Fibroblast of upper back skin (primary cell): Measurements from ENCODE around the gene LAMA2.
A peak's percentile ranks its signal among the peaks of the same experiment; 100 is the strongest.

Source experiments
- DNase-seq: peaks from one replicate; pipeline ENCODE4 v3.0.0-alpha.2; 2013

LAMA2 gene, protein sequence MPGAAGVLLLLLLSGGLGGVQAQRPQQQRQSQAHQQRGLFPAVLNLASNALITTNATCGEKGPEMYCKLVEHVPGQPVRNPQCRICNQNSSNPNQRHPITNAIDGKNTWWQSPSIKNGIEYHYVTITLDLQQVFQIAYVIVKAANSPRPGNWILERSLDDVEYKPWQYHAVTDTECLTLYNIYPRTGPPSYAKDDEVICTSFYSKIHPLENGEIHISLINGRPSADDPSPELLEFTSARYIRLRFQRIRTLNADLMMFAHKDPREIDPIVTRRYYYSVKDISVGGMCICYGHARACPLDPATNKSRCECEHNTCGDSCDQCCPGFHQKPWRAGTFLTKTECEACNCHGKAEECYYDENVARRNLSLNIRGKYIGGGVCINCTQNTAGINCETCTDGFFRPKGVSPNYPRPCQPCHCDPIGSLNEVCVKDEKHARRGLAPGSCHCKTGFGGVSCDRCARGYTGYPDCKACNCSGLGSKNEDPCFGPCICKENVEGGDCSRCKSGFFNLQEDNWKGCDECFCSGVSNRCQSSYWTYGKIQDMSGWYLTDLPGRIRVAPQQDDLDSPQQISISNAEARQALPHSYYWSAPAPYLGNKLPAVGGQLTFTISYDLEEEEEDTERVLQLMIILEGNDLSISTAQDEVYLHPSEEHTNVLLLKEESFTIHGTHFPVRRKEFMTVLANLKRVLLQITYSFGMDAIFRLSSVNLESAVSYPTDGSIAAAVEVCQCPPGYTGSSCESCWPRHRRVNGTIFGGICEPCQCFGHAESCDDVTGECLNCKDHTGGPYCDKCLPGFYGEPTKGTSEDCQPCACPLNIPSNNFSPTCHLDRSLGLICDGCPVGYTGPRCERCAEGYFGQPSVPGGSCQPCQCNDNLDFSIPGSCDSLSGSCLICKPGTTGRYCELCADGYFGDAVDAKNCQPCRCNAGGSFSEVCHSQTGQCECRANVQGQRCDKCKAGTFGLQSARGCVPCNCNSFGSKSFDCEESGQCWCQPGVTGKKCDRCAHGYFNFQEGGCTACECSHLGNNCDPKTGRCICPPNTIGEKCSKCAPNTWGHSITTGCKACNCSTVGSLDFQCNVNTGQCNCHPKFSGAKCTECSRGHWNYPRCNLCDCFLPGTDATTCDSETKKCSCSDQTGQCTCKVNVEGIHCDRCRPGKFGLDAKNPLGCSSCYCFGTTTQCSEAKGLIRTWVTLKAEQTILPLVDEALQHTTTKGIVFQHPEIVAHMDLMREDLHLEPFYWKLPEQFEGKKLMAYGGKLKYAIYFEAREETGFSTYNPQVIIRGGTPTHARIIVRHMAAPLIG (N-terminal part only)

GRCh38 chr6:128882991-128883611 is at the start of gene LAMA2:
Gene LAMA2 (plus strand): TSS chr6:128883138. CDS start chr6:128883246, 108 bp downstream.
- peak; percentile 72 for DNase-seq

- DNase-seq: peak; percentile 1
Observed at GRCh38 chr6:128836761-128837160, 46.2 kb upstream of the LAMA2 start.

- DNase-seq: no peak
Observed at GRCh38 chr6:128841518-128841917, 41.4 kb upstream of the LAMA2 start.

GRCh38 chr6:128844598-128844997 is 38.3 kb upstream of the LAMA2 start:
- DNase-seq: no peak

DNA sequence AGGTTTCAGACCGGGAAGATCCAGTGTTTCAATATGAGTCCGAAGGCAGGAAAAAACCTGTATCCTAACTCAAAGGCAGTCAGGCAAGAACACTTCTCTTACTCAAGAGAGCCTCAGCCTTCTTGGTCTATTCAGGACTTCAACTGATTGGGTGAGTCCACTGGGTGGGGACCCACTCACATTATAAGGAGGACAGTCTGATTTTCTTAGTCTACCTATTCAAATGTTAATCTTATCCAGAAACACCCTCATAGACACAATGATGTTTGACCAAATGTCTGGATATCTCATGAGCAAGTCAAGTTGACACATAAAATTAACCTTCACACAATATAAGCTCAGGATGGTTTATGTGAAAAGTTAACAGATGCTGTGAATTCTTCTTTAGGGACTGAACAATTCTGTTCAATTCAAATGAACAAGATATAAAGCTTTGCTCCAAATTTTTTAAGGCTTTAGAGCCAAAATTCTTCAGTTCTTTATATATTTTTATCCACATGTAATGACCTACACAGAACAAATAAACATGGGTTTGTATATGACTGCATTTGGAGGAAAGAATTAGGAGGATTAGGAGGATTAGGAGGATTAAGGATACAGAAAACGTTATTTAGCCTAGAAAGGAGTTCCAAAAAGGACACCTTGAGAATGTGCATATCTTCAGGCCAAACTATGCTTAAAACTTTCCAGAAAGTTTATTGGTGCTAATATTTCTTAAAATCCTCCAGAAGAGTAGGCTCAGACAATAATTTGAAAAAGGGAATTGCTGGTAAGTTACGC is 35.3 kb upstream of the LAMA2 start:
- DNase-seq: no peak

GRCh38 chr6:128848212-128848935 is 34.6 kb upstream of the LAMA2 start:
- DNase-seq: no peak

DNA sequence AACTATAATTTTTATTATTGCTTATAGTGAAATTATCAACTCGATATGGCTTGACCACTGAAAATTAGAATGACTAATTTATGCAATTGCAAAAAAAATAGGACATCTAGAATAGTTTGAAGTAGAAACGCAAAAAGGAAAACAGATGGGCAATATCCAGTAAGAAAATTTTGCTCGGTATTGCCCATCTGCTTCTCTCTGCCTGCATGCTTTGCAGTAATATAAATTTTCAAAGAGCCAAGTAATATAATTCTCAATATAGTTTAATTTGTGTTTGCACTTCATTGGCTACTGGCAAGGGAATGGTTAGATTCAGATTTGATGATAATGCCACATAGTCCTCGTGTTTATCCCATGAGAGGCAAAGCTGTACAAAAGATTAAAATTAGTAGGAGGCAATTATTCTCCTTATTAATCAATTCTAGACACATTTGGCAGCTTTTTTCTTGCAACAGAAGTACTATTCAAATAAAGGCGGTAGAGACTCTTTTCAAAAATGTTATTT is 27.3 kb upstream of the LAMA2 start:
- no peak for DNase-seq

GRCh38 chr6:128857806-128858205 is 25.1 kb upstream of the LAMA2 start:
- DNase-seq: no peak

GRCh38 chr6:128860782-128861181 is 22.2 kb upstream of the LAMA2 start:
- DNase-seq: no peak

DNA sequence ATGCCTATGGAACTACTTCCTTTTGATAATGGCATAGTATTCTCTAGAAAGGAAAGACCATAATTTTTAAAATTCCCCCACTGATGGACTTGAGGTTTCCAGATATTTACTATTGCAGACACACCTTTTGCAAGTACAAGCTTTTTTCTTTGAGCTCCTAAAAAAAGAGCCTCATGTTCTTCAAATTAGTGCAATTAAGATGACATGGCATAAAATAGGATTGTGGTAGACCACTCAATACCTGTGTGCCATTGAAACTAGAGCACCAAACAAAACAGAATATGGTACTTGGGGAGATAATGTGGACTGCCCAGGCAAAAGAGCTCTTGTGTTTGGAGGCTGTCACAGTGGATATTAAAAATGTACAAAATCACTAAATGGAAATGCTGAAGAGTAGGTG is 19.0 kb upstream of the LAMA2 start:
- DNase-seq: no peak

- DNase-seq: no peak
Observed at GRCh38 chr6:128870746-128871145, 12.2 kb upstream of the LAMA2 start.

- DNase-seq: no peak
Observed at GRCh38 chr6:128874863-128875262, 8.1 kb upstream of the LAMA2 start.

DNA sequence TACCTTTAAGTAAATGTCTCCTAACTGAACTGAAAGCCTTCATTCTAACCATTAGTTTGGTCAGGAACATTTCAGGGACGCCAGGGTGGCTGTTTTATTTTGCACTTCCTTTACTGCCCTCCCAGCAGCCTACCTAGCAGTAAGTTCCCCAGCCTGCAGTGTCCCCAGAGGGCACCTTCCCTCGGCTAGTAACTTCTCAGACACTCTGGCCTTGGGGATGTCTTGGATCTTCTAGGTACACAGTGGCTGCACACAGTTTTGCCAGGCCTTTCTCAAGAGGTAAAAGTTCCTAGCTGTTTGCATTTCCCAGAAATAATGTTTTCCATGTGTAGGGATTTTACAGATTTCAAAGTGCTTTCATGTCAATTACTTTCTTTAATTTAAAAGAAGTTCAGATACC is 378 bp upstream of the LAMA2 start:
- no peak for DNase-seq

- DNase-seq: no peak
Observed at GRCh38 chr6:128883906-128884305, 968 bp downstream of the LAMA2 start.

DNA sequence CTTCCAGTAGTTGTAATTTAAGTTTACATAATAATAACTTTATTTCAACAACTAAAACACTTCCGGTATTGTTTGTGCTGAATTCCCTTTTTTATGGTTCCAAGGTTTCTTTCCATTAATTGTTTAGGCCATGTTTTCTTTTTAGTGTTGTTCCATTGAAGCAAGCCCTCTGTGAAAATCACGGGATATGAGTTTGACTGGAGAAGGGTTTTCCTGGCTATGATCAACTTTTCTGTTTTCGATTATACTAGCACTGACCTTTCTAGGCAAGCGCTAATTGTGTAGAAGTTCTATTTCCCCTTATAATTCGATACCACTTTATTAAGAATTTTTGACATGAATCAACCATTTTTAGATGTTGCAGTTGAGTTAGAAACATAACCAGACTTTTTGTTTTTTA is 2.4 kb downstream of the LAMA2 start:
- no peak for DNase-seq

DNA sequence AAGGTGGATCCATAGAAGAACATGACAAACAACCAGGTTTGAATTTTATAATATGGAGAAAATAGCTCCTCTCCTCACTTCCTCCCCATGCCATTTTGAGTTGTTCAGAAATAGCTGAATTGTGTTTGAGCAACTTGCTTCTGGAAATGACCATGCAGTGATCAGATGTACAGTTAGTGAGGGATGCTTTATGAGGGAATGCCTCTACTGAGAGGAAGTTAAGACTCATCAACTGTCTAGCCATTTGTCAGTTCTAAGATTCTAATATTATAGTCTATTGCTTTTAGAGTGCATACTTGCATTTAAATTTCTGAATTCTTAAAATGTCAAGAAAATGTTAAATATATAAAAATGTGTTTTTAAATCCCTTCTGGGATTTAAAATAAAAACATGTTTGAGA is 3.8 kb downstream of the LAMA2 start:
- DNase-seq: peak; percentile 37

DNA sequence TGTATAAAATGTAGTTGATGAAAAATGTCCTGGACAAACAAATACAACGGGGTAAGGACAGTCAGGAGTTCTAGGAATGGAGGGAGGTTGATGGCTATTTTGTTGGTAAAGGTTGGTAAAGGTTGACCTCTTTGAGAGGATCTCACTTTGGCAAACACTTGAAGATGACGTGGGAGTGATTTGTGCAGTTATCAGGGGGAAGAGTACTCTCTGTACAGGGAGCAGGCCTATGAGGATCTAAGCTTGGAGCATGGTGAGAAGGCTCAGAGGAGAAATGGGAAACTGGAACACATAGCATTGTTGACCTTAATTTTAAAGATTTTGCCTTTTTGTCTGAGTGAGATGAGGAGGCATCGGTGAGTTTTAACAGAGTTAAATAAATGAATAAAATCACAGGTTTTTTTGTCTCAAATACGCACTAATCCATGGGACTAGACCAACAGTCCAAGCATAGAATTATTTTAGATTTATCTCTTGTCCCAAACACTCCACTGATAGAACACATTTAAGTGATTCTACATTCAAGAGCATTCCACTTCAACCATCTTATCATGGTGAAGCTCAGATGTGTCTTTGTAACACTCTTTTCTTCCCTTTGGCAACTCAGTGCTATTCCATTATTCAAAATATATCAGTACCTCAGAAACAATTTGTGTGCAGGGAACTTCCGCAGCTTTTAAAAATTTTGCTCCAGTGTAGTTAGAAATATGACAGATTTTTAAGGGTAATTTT is 5.7 kb downstream of the LAMA2 start:
- DNase-seq: no peak

GRCh38 chr6:128889870-128890269 is 6.9 kb downstream of the LAMA2 start:
- DNase-seq: no peak

DNA sequence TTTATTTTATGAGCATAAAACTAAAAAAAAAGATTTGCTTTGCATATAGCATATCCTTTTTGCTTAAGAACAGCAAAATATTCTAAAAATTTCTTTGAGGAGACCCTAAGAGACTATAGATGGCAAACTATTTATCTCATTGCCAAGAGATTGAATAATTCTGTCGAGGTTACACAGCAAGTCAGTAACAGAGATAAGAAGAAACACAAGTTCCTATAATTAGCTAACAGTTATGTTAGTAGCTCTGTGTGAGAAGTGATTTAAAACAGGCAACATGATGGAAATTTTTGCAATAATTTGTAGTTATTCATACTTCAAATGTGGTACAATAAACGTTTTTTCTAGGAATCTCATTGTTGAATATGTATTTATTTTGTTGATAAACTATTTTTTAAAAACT is 9.1 kb downstream of the LAMA2 start:
- DNase-seq: no peak
